Fibroblast of lung (primary cell): ENCODE data around the gene MANBA.

ENCODE experiments used
- EZH2 ChIP-seq: IDR thresholded peaks from 2 replicates; pipeline ENCODE4 v1.5.1; 2012; ENCODE audit warnings: low read length, control low read depth, mild to moderate bottlenecking; ENCODE audit errors: missing control alignments
- TF ChIP-seq, protein P1 (sequence below), 2 donors: IDR thresholded peaks in 1 of 2; conservative IDR thresholded peaks in 1 of 2; 1 replicate in 1 of 2; 2 replicates in 1 of 2; pipeline ENCODE4 v1.5.1; 2011 to 2012; ENCODE audit warnings: low read length in 2 of 2, control low read depth in 1 of 2, inconsistent platforms in 1 of 2, low read depth in 1 of 2, mild to moderate bottlenecking in 1 of 2

GRCh38 chr4:102594000-102594399 lies 166.8 kb downstream of the MANBA start:
- no peak for TF ChIP-seq EZH2
- TF ChIP-seq, protein P1, sequence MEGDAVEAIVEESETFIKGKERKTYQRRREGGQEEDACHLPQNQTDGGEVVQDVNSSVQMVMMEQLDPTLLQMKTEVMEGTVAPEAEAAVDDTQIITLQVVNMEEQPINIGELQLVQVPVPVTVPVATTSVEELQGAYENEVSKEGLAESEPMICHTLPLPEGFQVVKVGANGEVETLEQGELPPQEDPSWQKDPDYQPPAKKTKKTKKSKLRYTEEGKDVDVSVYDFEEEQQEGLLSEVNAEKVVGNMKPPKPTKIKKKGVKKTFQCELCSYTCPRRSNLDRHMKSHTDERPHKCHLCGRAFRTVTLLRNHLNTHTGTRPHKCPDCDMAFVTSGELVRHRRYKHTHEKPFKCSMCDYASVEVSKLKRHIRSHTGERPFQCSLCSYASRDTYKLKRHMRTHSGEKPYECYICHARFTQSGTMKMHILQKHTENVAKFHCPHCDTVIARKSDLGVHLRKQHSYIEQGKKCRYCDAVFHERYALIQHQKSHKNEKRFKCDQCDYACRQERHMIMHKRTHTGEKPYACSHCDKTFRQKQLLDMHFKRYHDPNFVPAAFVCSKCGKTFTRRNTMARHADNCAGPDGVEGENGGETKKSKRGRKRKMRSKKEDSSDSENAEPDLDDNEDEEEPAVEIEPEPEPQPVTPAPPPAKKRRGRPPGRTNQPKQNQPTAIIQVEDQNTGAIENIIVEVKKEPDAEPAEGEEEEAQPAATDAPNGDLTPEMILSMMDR (conservative IDR thresholded peaks at IDR 0.05 in 1 of 2, IDR thresholded peaks at IDR 0.05 in 1 of 2; ENCODE audit: low read depth in 1 of 2, low read length in 2 of 2) = no peak
